Activated CD8-positive, alpha-beta memory T cell treated with anti-CD3 and anti-CD28 coated beads for 36 hours (primary cell): ENCODE results near the gene TRNP1. TPM values are rescaled to one million over a fixed set of nuclear protein-coding genes. Genes with fewer than 3 reads are reported as not detected.

Experiments
- CTCF ChIA-PET: fragments of 350-600 bp; sonication (Branson Sonifier 250); formaldehyde crosslinking; loops from one replicate; lab custom pipeline; 2021; ENCODE audit warnings: antibody characterized with exemption; lab: Charles Lee
- POLR2A ChIA-PET: fragments of 350-600 bp; sonication (Branson Sonifier 250); formaldehyde crosslinking; loops from one replicate; lab custom pipeline; 2021; ENCODE audit warnings: antibody characterized with exemption; lab: Charles Lee
- total RNA-seq, 2 experiments: library from RNA; stranded (reverse); gene quantifications; one replicate each; pipeline ENCODE4 v1.2.3, GENCODE V29; 2021

Gene TRNP1
- total RNA-seq, 2 experiments from 2014 or later = 0.55 to 0.99 TPM

DNA sequence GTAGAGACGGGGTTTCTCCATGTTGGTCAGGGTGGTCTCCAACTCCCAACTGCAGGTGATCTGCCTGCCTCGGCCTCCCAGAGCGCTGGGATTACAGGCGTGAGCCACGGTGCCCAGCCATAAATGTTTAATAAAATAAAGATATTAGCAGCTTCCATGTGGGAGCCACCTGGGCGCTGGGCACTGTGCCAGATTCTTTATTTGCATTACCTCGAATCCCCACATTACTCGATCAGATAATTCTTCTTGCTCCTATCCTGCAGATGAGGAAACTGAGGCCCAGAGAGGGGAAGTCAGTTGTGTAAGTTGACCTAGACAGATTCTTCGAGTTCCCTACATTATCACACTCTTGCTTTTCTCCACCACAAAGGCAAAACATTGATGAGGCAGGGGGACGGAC is 44.0 kb downstream of the TRNP1 start:
- CTCF ChIA-PET = no interaction called here
- POLR2A ChIA-PET = no interaction called here

DNA sequence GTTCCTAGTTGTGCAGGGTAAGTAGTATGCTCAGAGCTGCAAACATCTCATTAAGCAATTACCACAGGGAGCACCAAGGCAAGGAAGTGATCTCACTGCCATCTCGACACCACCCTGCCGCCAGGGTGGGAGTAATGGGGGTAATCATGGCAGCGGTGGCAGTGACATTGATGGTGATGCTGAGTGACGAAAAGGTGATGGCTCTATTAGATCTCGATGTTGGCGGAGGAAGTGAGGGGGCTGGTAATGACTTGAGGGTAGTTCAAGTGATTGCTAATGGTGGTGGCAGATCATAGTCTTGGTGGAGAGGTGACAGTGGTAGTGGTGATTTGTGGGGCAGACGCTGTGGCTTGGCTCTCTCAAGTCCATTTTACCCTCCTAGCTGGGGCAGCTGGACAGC is 44.5 kb downstream of the TRNP1 start:
- ChIA-PET CTCF (interaction anchor here (1.8 kb wide), 1 partner anchor 65 kb away, joined by 6 read pairs; no protein-coding TSS in a partner anchor), POLR2A (no interaction called here)

- ChIA-PET POLR2A (no interaction called here), CTCF (interaction anchor here (0.6 to 5.0 kb wide), 6 partner anchors 41 to 1224 kb away, joined by 3 to 120 read pairs (median 4); no protein-coding TSS in a partner anchor)
Measured at GRCh38 chr1:27042670-27043069, 49.2 kb downstream of the TRNP1 start.

GRCh38 chr1:27044613-27045151 is 51.2 kb downstream of the TRNP1 start:
- POLR2A ChIA-PET = interaction anchor here (0.5 kb wide), 1 partner anchor 214 kb away, joined by 7 read pairs; no protein-coding TSS in a partner anchor
- CTCF ChIA-PET = interaction anchor here (0.7 to 5.0 kb wide), 25 partner anchors 8 to 351 kb away, joined by 3 to 120 read pairs (median 4); no protein-coding TSS in a partner anchor

- CTCF ChIA-PET = interaction anchor here (0.6 to 5.0 kb wide), 27 partner anchors 9 to 769 kb away, joined by 3 to 120 read pairs (median 4); partner anchors contain the start of gene TRNP1
- POLR2A ChIA-PET = no interaction called here
Measured at GRCh38 chr1:27045973-27046558, 52.6 kb downstream of the TRNP1 start.

- CTCF ChIA-PET = no interaction called here
- POLR2A ChIA-PET = no interaction called here
Measured at GRCh38 chr1:27047914-27048313, 54.4 kb downstream of the TRNP1 start.

- ChIA-PET POLR2A (no interaction called here), CTCF (interaction anchor here (1.3 kb wide), 1 partner anchor 48 kb away, joined by 4 read pairs; no protein-coding TSS in a partner anchor)
Measured at GRCh38 chr1:27049100-27049499, 55.6 kb downstream of the TRNP1 start.

DNA sequence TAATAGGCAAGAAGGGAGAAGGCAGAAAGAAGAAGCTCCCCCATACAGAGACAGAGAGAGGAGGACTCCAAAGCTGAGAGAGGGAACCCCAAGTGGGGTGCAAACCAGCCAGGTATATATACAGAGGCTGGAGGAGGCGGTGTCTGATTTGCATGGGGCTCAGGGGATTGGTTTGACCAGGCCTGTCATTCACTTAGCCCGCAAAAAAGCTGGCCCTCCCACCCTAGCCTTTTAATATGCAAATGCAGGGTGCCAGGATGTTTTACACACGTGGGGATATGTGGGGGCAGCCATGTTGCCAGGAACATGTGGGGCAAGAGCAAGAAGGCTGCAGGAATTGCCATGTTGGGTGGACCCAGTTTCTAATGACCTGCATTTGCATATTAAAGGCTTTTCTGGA is 56.1 kb downstream of the TRNP1 start:
- CTCF ChIA-PET = interaction anchor here (1.3 kb wide), 1 partner anchor 48 kb away, joined by 4 read pairs; no protein-coding TSS in a partner anchor
- POLR2A ChIA-PET = no interaction called here

Other genes starting within 250 kb of the TRNP1 start
- 10 to 100 TPM; 27.3 to 31.6 TPM for gene PIGV, start 205.7 kb upstream of the TRNP1 start, total RNA-seq
- gene ZDHHC18, start 167.0 kb upstream of the TRNP1 start, total RNA-seq = 10 to 100 TPM; 61.3 to 64.4 TPM
- gene SFN, start 130.5 kb upstream of the TRNP1 start, total RNA-seq = under 1 TPM; 0.21 to 0.27 TPM
- 10 to 100 TPM; 73.0 to 78.4 TPM for gene GPN2, start 103.4 kb upstream of the TRNP1 start, total RNA-seq
- 10 to 100 TPM; 14.5 to 15.2 TPM for gene GPATCH3, start 93.2 kb upstream of the TRNP1 start, total RNA-seq
- gene NR0B2, start 79.7 kb upstream of the TRNP1 start, total RNA-seq = not detected
- gene NUDC, start 71.9 kb upstream of the TRNP1 start, total RNA-seq = 100 to 1,000 TPM; 160 to 161 TPM
- under 1 TPM in 1 of 2 experiments, not detected in 1; 0.15 TPM for gene KDF1, start 33.2 kb upstream of the TRNP1 start, total RNA-seq
- not detected for gene TENT5B, start 19.2 kb downstream of the TRNP1 start, total RNA-seq
- gene SLC9A1, start 161.4 kb downstream of the TRNP1 start, total RNA-seq = 10 to 100 TPM; 23.9 to 24.2 TPM
- gene WDTC1, start 240.9 kb downstream of the TRNP1 start, total RNA-seq = 10 to 100 TPM; 19.1 to 20.1 TPM